Measurements from ENCODE around the gene MATCAP1. TPM values are rescaled to one million over a fixed set of nuclear protein-coding genes. Genes with fewer than 3 reads are reported as not detected.

MATCAP1 gene
- total and polyA plus RNA-seq, 2 of the 4 experiments (the other 2 are of a cell fraction), result 8.2 to 43.9 TPM

DNA sequence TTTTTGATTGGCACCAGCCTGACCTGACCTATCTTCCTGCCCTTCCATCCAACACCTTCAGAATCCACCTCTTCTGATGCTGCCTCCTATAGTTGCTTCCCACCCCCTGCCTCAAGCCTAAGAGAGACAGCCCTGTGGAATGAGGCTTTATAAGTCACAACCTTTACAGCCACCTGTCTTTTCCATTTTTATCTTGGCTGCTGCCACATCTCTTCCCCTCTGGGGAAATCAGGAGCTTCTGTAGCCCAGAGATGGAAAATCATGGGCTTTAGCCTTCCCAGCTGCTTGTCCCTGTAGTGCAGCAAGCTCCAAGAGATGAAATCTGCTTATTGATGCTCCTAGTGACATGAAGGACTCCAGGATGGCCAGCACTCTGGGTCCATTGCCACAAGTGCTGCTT, 55.3 kb downstream of the MATCAP1 start:
- no peak overlapping the region for H4K91ac ChIP-seq (ENCODE audit: insufficient read depth, low read depth, low read length)
- no peak overlapping the region for H2AK9ac ChIP-seq (replicated peaks; ENCODE audit: low read depth, low read length, poor library complexity)
- H3K79me1 ChIP-seq (ENCODE audit: low read depth in 1 of 2, low read length in 2 of 2), result peaks cover 6 to 19% of the 10 kb centered on the region in 2 experiments; a peak in 3 of 4 replicates
- H3K14ac ChIP-seq (replicated peaks; ENCODE audit: low read depth, low read length), result no peak overlapping the region
- no peak for ATAC-seq (ENCODE audit: low read depth)
- H2BK5ac ChIP-seq (ENCODE audit: low read depth, low read length, poor library complexity, severe bottlenecking), result no peak overlapping the region
- TF ChIP-seq MXI1 (IDR thresholded peaks at IDR 0.05; ENCODE audit: borderline replicate concordance, low read depth, low read length), result no peak
- TF ChIP-seq SMC3 (IDR thresholded peaks at IDR 0.05; ENCODE audit: low read depth, low read length), result no peak
- TF ChIP-seq RAD21 (IDR thresholded peaks at IDR 0.05; ENCODE audit: low read length), result no peak
- no peak for TF ChIP-seq BHLHE40 (IDR thresholded peaks at IDR 0.05; ENCODE audit: low read depth, low read length)
- TF ChIP-seq RFX5 (IDR thresholded peaks at IDR 0.05; ENCODE audit: low read depth, low read length), result no peak
- TF ChIP-seq, protein P1, sequence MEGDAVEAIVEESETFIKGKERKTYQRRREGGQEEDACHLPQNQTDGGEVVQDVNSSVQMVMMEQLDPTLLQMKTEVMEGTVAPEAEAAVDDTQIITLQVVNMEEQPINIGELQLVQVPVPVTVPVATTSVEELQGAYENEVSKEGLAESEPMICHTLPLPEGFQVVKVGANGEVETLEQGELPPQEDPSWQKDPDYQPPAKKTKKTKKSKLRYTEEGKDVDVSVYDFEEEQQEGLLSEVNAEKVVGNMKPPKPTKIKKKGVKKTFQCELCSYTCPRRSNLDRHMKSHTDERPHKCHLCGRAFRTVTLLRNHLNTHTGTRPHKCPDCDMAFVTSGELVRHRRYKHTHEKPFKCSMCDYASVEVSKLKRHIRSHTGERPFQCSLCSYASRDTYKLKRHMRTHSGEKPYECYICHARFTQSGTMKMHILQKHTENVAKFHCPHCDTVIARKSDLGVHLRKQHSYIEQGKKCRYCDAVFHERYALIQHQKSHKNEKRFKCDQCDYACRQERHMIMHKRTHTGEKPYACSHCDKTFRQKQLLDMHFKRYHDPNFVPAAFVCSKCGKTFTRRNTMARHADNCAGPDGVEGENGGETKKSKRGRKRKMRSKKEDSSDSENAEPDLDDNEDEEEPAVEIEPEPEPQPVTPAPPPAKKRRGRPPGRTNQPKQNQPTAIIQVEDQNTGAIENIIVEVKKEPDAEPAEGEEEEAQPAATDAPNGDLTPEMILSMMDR (conservative IDR thresholded peaks at IDR 0.05; ENCODE audit: low read depth, low read length), result no peak
- no peak for TF ChIP-seq MAFK (IDR thresholded peaks at IDR 0.05; ENCODE audit: low read depth, low read length)
- TF ChIP-seq RCOR1 (IDR thresholded peaks at IDR 0.05; ENCODE audit: insufficient replicate concordance, low read length), result no peak
- no peak for TF ChIP-seq NFE2L2 (IDR thresholded peaks at IDR 0.05; ENCODE audit: low read depth, low read length)
- no peak for TF ChIP-seq CEBPB (IDR thresholded peaks at IDR 0.05; ENCODE audit: low read depth, low read length)
- no peak for TF ChIP-seq MAZ (IDR thresholded peaks at IDR 0.05; ENCODE audit: borderline replicate concordance, low read depth, low read length)
- in situ Hi-C loops (cut with MboI; ENCODE audit: low sequenced_read_pairs), result no loop called here
- no peak overlapping the region for H2BK20ac ChIP-seq (ENCODE audit: low read depth, low read length)
- H3K9ac ChIP-seq (ENCODE audit: low read depth, low read length), result no peak overlapping the region
- H3K4me1 ChIP-seq (ENCODE audit: control insufficient read depth, insufficient read depth, low read length), result no peaks in the 10 kb centered on the region
- DNase-seq, result no peak
- H3K4me3 ChIP-seq (ENCODE audit: insufficient read depth, low read depth, low read length), result no peak overlapping the region
- peaks cover 25% of the 10 kb centered on the region for H3K36me3 ChIP-seq (ENCODE audit: control insufficient read depth, insufficient read depth, low read length)
- H3K4ac ChIP-seq (ENCODE audit: low read depth, low read length), result no peak overlapping the region
- intact Hi-C loops (cut with micrococcal nuclease), result no loop called here
- H3K27ac ChIP-seq (ENCODE audit: insufficient read depth, low read length), result no peak overlapping the region
- BruUV-seq (replicated peaks), result no TSS peak
- H3K23ac ChIP-seq (ENCODE audit: low read depth, low read length), result no peak overlapping the region
- H2AK5ac ChIP-seq (ENCODE audit: low read depth, low read length), result no peak overlapping the region
- no peak overlapping the region for H4K8ac ChIP-seq (ENCODE audit: low read depth in 2 of 2, low read length in 2 of 2)
- H3K9me3 ChIP-seq (ENCODE audit: control insufficient read depth, insufficient read depth, low read length), result no peaks in the 10 kb centered on the region
- H3K9me1 ChIP-seq (ENCODE audit: insufficient read depth, low read length), result peaks cover 11% of the 10 kb centered on the region
- H4K20me1 ChIP-seq (ENCODE audit: insufficient read depth, low read length), result no peaks in the 10 kb centered on the region
- dilution Hi-C loops (cut with HindIII; ENCODE audit: low sequenced_read_pairs, unreplicated experiment), result no loop called here
- CTCF ChIA-PET, result no interaction called here
- no peak overlapping the region for H3K4me2 ChIP-seq (ENCODE audit: low read depth, low read length)
- H2BK15ac ChIP-seq (ENCODE audit: low read depth, low read length), result no peak overlapping the region
- no peak overlapping the region for H3K18ac ChIP-seq (ENCODE audit: low read depth, low read length)
- H3K56ac ChIP-seq (ENCODE audit: extremely low read depth, insufficient read depth, low read length), result no peak overlapping the region
- POLR2A ChIA-PET (ENCODE audit: unreplicated experiment), result no interaction called here
- H2BK120ac ChIP-seq (ENCODE audit: low read depth, low read length), result no peak overlapping the region
- no peak overlapping the region for H4K5ac ChIP-seq (ENCODE audit: low read depth, low read length)
- H2AFZ ChIP-seq (replicated peaks; ENCODE audit: low read length, poor library complexity), result no peak overlapping the region
- H3K27me3 ChIP-seq (ENCODE audit: control insufficient read depth, insufficient read depth, low read length), result no peaks in the 10 kb centered on the region

Data from IMR-90 (cell line).